Epithelial cell of esophagus (primary cell): ENCODE results near the gene KDM4B.

Experiments
- DNase-seq: peaks from one replicate; pipeline ENCODE4 v3.0.0; 2010; ENCODE audit warnings: low read depth
- H3K4me3 ChIP-seq: 2 replicates; pipeline ENCODE4 v1.5.1; 2011; ENCODE audit warnings: mild to moderate bottlenecking, low read length, control low read depth
- TF ChIP-seq, protein P1 (sequence below): IDR thresholded peaks from 2 replicates; pipeline ENCODE4 v1.5.1; 2011; ENCODE audit warnings: low read depth, mild to moderate bottlenecking, low read length, control low read depth, inconsistent platforms; ENCODE audit not compliant: insufficient read depth; ENCODE audit errors: missing control alignments

The KDM4B gene

GRCh38 chr19:5103812-5104410 is 135.0 kb downstream of the KDM4B start:
- TF ChIP-seq, protein P1, sequence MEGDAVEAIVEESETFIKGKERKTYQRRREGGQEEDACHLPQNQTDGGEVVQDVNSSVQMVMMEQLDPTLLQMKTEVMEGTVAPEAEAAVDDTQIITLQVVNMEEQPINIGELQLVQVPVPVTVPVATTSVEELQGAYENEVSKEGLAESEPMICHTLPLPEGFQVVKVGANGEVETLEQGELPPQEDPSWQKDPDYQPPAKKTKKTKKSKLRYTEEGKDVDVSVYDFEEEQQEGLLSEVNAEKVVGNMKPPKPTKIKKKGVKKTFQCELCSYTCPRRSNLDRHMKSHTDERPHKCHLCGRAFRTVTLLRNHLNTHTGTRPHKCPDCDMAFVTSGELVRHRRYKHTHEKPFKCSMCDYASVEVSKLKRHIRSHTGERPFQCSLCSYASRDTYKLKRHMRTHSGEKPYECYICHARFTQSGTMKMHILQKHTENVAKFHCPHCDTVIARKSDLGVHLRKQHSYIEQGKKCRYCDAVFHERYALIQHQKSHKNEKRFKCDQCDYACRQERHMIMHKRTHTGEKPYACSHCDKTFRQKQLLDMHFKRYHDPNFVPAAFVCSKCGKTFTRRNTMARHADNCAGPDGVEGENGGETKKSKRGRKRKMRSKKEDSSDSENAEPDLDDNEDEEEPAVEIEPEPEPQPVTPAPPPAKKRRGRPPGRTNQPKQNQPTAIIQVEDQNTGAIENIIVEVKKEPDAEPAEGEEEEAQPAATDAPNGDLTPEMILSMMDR: no peak
- no peak overlapping the region for H3K4me3 ChIP-seq
- DNase-seq: no peak

- no peak for DNase-seq
- TF ChIP-seq, protein P1: no peak
These were observed 136.0 kb downstream of the KDM4B start for GRCh38 chr19:5104871-5105351.

GRCh38 chr19:5106191-5106726 is 137.3 kb downstream of the KDM4B start:
- no peak for DNase-seq
- TF ChIP-seq, protein P1: no peak
- no peak overlapping the region for H3K4me3 ChIP-seq

More at GRCh38 chr19:5104871-5105351, 136.0 kb downstream of the KDM4B start:
- no peak overlapping the region for H3K4me3 ChIP-seq

GRCh38 chr19:5106971-5107370 is 138.1 kb downstream of the KDM4B start:
- no peak for DNase-seq
- TF ChIP-seq, protein P1: no peak

GRCh38 chr19:5107432-5108122 is 138.7 kb downstream of the KDM4B start:
- no peak overlapping the region for H3K4me3 ChIP-seq
- TF ChIP-seq, protein P1: no peak

More at GRCh38 chr19:5106971-5107370, 138.1 kb downstream of the KDM4B start:
- H3K4me3 ChIP-seq: no peak overlapping the region

GRCh38 chr19:5108123-5108596 is 139.2 kb downstream of the KDM4B start:
- TF ChIP-seq, protein P1: no peak
- DNase-seq: no peak
- H3K4me3 ChIP-seq: no peak overlapping the region

More at GRCh38 chr19:5107432-5108122, 138.7 kb downstream of the KDM4B start:
- no peak for DNase-seq
